Measurements from ENCODE around the gene TIPRL.

DNA sequence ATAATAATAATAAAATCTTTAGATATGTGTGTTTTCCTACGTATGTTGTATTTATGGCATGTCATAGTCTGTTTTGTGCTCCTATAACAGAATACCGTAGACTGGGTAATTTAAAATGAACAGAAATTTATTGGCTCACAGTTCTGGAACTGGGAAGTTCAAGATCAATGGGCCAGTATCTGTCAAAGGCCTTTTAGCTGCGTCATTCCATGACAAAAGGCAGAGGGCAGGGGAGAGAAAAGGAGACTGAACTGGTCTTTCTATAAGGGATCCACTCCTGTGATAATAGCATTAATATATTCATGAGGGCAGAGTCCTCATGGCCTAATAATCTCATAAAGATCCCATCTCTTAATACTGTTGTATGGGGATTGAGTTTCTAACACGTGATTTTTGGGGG, 39.9 kb downstream of the TIPRL start:
- TF ChIP-seq YY1 (IDR thresholded peaks at IDR 0.05; ENCODE audit: insufficient read depth, insufficient read length), result no peak
- no peak for TF ChIP-seq SUZ12 (IDR thresholded peaks at IDR 0.05; ENCODE audit: extremely low read depth, insufficient read depth, insufficient read length)
- no peak for TF ChIP-seq ZNF274 (IDR thresholded peaks at IDR 0.05; ENCODE audit: low read depth, low read length)

Measured in NT2/D1 (cell line).